Bronchial epithelial cell (primary cell): Measurements from ENCODE around the gene STMN3. TPM values are rescaled to one million over a fixed set of nuclear protein-coding genes. Genes with fewer than 3 reads are reported as not detected.

Experiments used
- DNase-seq: peaks from one replicate; pipeline ENCODE4 v3.0.0-alpha.2; 2010; ENCODE audit warnings: low read depth
- FAIRE-seq: peaks from 2 replicates; lab custom pipeline; 2011; peaks lifted over from hg19 to GRCh38; lab: Jason Lieb, UNC
- H3K27me3 ChIP-seq: 2 replicates; pipeline ENCODE4 v1.5.1; 2011; ENCODE audit warnings: low read length; ENCODE audit not compliant: control insufficient read depth, insufficient read depth
- H3K36me3 ChIP-seq: 2 replicates; pipeline ENCODE4 v1.5.1; 2011; ENCODE audit warnings: low read length; ENCODE audit not compliant: control insufficient read depth, insufficient read depth
- H3K4me3 ChIP-seq: 2 replicates; pipeline ENCODE4 v1.5.1; 2011; ENCODE audit warnings: mild to moderate bottlenecking, low read depth, low read length, control low read depth
- CTCF ChIP-seq: IDR thresholded peaks from 2 replicates; pipeline ENCODE4 v1.5.1; 2011; ENCODE audit warnings: mild to moderate bottlenecking, moderate library complexity, low read length, control low read depth, inconsistent platforms; ENCODE audit not compliant: insufficient read depth, severe bottlenecking
- total RNA-seq: library from RNA; depleted of rRNA; stranded (reverse); fragments of >200 nt; gene quantifications from 2 replicates; pipeline ENCODE4 v1.2.1, GENCODE V29; 2014

The STMN3 gene
- total RNA-seq, 1 donor from 2014 or later, result not detected

DNA sequence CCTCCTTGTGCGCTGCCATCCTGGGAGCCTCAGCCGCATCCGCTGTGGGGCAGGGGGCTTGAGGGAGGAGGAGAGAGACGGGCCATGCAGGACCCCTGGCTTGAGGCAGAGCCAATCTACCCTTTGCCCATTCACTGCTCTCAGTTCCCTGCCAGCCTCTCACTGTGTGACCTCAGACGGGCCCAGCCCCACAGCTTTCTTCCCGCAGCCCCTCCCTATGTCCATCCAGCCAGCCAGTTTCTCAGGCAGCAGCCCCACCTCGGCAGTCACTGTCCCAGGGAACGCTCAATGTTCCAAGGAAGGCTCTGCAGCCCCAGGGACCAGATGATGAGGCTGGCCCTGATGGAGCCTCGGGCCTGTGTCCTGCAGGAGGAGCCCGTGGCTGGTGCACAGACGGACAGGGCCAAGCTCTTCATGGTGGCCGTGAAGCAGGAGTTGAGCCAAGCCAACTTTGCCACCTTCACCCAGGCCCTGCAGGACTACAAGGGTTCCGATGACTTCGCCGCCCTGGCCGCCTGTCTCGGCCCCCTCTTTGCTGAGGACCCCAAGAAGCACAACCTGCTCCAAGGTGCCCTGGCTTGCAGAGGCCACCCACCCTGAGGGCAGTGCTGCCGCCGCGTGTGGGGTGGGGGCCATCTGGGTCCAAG is 39.3 kb upstream of the STMN3 start:
- FAIRE-seq (no peak), DNase-seq (no peak)
- TF ChIP-seq CTCF, result no peak
- no peak overlapping the region for H3K4me3 ChIP-seq
- peaks cover 4% of the 10 kb centered on the region for H3K36me3 ChIP-seq
- no peaks in the 10 kb centered on the region for H3K27me3 ChIP-seq

DNA sequence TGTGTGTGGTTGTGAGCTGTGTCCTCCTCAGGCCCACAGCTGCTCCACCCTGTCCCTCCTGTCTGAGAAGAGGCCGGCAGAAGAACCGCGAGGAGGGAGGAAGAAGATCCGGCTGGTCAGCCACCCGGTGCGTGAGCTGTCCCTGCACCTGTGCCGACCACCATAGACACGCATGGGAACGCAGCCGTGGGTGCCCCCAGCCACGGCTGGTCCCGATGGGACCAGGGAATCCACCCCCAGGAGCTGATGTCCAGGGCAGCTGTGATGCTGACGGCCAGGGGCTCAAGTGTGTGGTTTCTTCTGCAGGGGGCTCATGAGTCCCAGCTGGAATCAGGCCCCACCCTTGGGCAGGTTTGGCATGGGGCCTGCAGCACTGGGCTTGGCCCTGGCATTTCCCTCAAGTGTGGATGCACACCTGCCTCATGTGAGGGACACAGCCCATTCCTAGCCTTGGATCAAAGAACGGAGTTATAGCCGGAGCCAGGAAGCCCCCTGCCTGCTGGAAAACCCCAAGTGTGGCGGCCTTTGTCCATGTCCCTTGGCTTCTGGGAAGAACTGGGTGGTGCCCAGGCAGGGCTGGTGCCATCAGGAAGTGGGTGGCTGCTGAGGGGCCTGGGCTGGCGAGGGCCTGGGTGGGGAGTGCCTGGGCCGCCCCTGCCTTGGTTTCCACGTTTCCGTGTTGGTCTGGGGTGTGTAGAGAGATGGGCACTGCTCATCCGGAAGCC is 38.6 kb upstream of the STMN3 start:
- FAIRE-seq, result no peak
- TF ChIP-seq CTCF, result no peak

GRCh38 chr20:63690898-63691710 is 37.9 kb upstream of the STMN3 start:
- FAIRE-seq, result no peak
- no peak for DNase-seq
- no peak for TF ChIP-seq CTCF
- no peak overlapping the region for H3K4me3 ChIP-seq
- no peaks in the 10 kb centered on the region for H3K27me3 ChIP-seq
- peaks cover 4% of the 10 kb centered on the region for H3K36me3 ChIP-seq

More for the DNA sequence above, 38.6 kb upstream of the STMN3 start:
- no peak for DNase-seq
- H3K27me3 ChIP-seq, result no peaks in the 10 kb centered on the region
- H3K36me3 ChIP-seq, result peaks cover 4% of the 10 kb centered on the region
- H3K4me3 ChIP-seq, result no peak overlapping the region

- no peak overlapping the region for H3K4me3 ChIP-seq
- DNase-seq, result no peak
- H3K27me3 ChIP-seq, result no peaks in the 10 kb centered on the region
- H3K36me3 ChIP-seq, result peaks cover 4% of the 10 kb centered on the region
- FAIRE-seq, result no peak
- no peak for TF ChIP-seq CTCF
Observed at GRCh38 chr20:63690003-63690897, 37.0 kb upstream of the STMN3 start.
